ENCODE results near the gene UMAD1.

UMAD1 gene

GRCh38 chr7:7830122-7830878 lies 189.7 kb downstream of the UMAD1 start:
- peak; percentile 14 for DNase-seq (ENCODE audit: low spot score)

GRCh38 chr7:7832518-7832917 lies 192.0 kb downstream of the UMAD1 start:
- DNase-seq (ENCODE audit: low spot score) = no peak

- DNase-seq (ENCODE audit: low spot score) = no peak
These were observed 194.2 kb downstream of the UMAD1 start for GRCh38 chr7:7834761-7835160.

- no peak for DNase-seq (ENCODE audit: low spot score)
These were observed 200.5 kb downstream of the UMAD1 start for GRCh38 chr7:7841027-7841426.

DNA sequence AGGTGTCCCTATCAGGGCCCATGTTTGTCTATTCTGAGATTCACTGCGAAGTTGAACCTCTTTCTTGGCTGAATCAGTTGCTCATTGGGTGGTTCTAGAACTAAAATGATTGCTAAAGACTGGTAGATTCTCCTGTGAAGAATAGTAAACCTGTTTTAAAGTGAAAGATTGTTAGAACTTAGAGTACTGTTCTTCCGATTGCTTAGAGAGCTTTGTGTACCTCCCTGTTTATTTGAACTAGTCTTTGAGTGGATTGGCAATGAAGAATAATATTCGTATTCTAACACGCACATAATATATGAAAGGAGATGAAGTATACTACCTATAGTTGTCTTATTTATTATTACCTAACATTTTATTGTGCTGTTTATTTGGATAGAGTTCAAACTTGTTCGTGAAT lies 202.7 kb downstream of the UMAD1 start:
- DNase-seq (ENCODE audit: low spot score) = no peak

DNA sequence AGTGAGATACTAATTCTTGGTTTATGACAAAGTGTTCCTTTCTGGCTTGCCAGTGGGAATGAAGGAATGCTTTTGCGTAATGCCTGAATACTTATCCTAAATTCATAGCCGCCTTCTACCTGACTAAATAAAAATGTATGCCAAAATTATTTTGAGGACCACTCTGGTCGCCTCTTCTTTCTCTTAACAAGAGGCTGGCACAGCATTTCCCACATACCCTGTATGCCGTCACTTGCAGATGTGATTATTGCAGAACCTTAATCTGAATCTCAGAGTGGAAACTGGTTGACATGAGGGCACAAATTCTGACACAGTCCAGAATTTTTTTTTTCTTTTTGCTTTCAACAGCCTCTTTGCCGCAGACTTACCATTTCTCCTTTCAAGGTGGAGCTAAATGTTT lies 203.4 kb downstream of the UMAD1 start:
- no peak for DNase-seq (ENCODE audit: low spot score)

GRCh38 chr7:7848246-7848645 lies 207.7 kb downstream of the UMAD1 start:
- DNase-seq (ENCODE audit: low spot score) = no peak

DNA sequence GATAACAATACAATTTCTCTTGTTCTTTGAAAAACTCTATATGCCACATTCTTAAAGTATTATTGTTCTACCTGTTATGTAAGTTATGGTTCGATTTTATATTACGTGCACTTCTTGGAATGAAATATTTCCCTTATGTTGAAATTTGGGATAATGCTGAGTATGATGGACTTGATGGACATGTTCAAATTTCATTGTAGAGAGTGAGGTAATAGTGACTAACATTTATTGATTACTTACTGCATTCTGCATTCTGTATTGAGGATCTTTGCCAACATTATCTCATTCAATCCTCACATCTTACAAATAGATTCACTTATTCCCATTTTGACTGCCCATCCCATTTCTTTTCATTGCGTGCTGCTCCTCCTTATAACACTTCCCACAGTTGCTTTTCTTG lies 208.3 kb downstream of the UMAD1 start:
- DNase-seq (ENCODE audit: low spot score) = no peak

GRCh38 chr7:7850150-7850549 lies 209.6 kb downstream of the UMAD1 start:
- no peak for DNase-seq (ENCODE audit: low spot score)

- no peak for DNase-seq (ENCODE audit: low spot score)
These were observed 210.8 kb downstream of the UMAD1 start for GRCh38 chr7:7851381-7851780.

DNA sequence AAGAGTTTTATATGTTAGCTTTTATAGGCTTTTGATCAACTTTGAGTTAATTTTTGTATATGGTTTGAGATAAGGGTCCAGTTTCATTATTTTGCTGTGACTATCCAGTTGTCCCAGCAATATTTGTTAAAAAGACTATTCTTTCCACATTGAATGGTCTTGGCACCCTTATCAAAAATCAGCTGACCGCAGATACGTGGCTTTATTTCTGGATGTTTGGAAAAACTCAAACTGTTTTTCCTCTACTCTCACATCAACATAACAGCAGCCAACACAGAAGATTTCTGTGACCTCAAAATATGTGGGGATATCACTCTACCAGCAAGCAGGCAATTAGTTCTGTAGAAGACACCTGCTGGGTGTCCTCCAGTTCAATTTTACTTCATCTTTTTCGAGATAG lies 211.4 kb downstream of the UMAD1 start:
- no peak for DNase-seq (ENCODE audit: low spot score)

DNA sequence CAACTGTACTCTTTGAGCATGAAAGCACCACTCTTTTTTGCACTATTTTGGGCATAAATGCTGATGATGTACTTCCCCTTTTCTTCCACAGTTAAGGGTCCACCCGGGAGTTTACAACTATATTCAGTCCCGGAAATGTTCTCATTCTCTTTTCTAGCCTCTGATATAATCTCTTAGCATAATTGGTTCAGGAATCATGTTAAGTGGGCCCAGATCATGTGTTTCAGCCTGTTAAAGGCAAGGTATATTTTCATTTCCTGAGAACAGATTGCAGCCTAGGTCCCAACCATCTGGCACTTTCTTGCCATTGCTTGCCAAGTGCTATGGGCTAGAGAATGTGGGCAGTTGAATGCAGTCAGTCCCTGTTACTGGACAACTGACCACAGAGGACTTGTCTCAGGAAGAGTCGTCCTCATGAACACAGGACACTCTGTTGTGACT lies 216.6 kb downstream of the UMAD1 start:
- DNase-seq (ENCODE audit: low spot score) = no peak

- DNase-seq (ENCODE audit: low spot score) = no peak
These were observed 218.0 kb downstream of the UMAD1 start for GRCh38 chr7:7858559-7858958.

GRCh38 chr7:7859411-7859810 lies 218.9 kb downstream of the UMAD1 start:
- DNase-seq (ENCODE audit: low spot score) = no peak

GRCh38 chr7:7861211-7861633 lies 220.7 kb downstream of the UMAD1 start:
- DNase-seq (ENCODE audit: low spot score) = peak; percentile 49

GRCh38 chr7:7862393-7862792 lies 221.8 kb downstream of the UMAD1 start:
- DNase-seq (ENCODE audit: low spot score) = no peak

DNA sequence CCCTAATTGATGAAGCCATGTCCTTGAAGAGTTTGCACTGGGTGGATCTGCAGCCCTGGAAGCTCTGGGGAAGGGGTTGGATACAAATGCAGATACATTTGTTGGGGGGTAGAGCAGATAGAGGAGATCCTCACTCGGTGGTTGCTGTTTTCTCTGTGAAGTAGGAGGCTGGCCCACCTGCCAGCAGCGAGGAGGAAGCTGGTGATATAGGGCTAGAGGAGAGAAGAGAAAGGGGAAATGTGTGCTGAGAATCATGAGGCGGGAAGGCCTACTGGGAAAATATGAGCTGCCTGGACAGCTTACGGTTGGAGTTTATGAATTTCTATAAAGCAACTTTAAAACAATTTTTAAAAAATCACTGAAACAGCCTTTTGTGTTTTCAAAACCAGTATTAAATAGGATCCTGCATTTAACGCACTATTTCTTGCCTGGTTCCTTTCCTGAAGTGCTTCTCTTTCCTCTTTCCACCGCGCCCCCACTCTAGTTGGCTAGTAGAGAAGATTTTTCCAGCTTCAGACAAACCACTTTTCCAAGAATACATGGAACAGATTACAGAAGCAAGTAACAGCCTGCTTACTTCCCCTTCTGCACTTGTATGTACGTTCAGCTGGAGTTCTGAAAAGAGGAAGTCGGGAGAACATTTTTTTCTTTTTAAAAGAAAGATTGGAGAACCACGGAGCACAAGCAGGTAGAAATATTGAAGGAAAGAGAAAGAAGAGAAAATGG lies 227.5 kb downstream of the UMAD1 start:
- no peak for DNase-seq (ENCODE audit: low spot score)

DNA sequence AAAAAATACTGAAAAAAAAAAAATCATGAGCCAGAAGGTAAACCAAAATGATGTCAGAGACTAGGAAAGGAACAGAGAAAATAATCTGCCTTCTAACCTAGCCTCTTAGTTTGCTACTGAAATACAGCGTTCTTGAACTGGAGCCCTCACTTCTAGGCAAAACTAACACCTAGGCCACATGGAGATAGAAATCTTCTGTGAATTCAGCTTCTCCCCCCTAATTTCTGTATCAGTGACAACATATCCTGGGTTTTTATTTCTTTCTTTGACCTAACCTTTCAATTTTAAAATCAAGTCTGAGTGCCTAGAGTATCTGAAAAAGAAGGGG lies 228.0 kb downstream of the UMAD1 start:
- no peak for DNase-seq (ENCODE audit: low spot score)

GRCh38 chr7:7869036-7869435 lies 228.5 kb downstream of the UMAD1 start:
- DNase-seq (ENCODE audit: low spot score) = no peak

GRCh38 chr7:7869651-7870050 lies 229.1 kb downstream of the UMAD1 start:
- no peak for DNase-seq (ENCODE audit: low spot score)

GRCh38 chr7:7870555-7870954 lies 230.0 kb downstream of the UMAD1 start:
- DNase-seq (ENCODE audit: low spot score) = no peak

DNA sequence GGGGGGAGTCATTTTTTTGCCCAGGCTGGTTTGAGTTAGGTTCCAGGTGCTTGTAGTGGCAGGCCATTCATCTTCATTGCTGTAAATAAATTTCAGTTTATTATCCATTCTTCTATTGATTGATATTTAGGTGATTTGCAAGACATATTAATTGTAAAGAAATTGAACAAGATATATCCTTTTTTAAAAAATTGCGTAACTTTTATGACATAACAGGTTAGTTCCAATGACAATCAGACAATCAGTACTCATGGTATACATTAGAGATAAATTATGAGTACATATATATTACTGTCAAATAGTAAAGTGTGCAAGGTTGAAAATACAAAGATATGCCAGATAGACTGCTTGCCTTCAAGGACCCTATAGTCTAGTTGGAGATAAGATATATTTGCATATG lies 235.9 kb downstream of the UMAD1 start:
- no peak for DNase-seq (ENCODE audit: low spot score)

DNA sequence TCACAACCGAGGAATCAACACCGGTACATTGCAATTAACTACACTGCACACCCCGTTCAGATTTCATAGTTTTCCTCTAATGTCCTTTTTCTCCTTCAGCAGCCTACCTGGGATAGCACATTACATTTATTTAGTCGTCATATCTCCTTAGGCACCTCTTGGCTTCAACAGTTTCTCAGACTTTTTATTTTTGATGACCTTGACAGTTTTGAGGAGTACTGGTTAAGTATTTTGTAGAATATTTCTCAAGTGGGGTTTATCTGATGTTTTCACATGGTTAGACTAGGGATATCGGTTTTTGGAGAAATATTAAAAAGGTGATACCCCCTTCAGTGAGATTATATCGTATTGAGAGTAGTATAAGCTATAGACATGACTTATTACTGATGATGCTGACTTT lies 241.0 kb downstream of the UMAD1 start:
- DNase-seq (ENCODE audit: low spot score) = no peak

DNA sequence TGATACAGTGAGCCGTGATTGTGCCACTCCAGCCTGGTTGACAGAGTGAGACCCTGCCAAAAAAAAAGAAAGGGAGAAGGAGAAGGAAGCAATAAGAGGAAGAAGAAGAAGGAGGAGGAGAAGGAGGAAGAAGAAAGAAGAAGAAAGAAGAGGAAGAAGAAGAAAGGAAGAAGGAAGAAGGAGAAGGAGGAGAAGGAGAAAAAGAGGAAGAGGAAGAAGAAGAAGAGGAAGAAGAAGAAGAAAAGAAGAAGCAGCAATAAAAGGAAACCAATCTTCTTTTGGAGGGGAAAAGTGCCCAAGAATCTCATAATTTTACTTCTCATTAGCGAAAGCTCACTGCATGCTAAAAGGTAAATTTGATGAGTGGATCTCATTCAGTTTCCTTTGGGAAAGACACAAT lies 242.3 kb downstream of the UMAD1 start:
- DNase-seq (ENCODE audit: low spot score) = no peak
